Measurements from ENCODE around the gene NCK2.

NCK2 gene

GRCh38 chr2:105744909-105745853 is at the start of gene NCK2:
TSS of gene NCK2 (plus strand) at chr2:105744912. CDS start at chr2:105855064, 110,152 bp downstream.
- peak; percentile 22 for DNase-seq

GRCh38 chr2:105697781-105698449 is 46.8 kb upstream of the NCK2 start:
- no peak for DNase-seq

- no peak for DNase-seq
Measured at GRCh38 chr2:105698820-105699219, 45.9 kb upstream of the NCK2 start.

GRCh38 chr2:105701042-105701441 is 43.7 kb upstream of the NCK2 start:
- no peak for DNase-seq

GRCh38 chr2:105708697-105709096 is 36.0 kb upstream of the NCK2 start:
- DNase-seq: no peak

- DNase-seq: peak; percentile 3
Measured at GRCh38 chr2:105711394-105711793, 33.3 kb upstream of the NCK2 start.

- no peak for DNase-seq
Measured at GRCh38 chr2:105712166-105712915, 32.4 kb upstream of the NCK2 start.

GRCh38 chr2:105712981-105713596 is 31.6 kb upstream of the NCK2 start:
- DNase-seq: no peak

- DNase-seq: no peak
Measured at GRCh38 chr2:105714141-105714540, 30.6 kb upstream of the NCK2 start.

- no peak for DNase-seq
Measured at GRCh38 chr2:105718846-105719481, 25.7 kb upstream of the NCK2 start.

GRCh38 chr2:105721991-105722511 is 22.7 kb upstream of the NCK2 start:
- DNase-seq: no peak

GRCh38 chr2:105722726-105723297 is 21.9 kb upstream of the NCK2 start:
- DNase-seq: no peak

- DNase-seq: no peak
Measured at GRCh38 chr2:105723431-105723830, 21.3 kb upstream of the NCK2 start.

- DNase-seq: no peak
Measured at GRCh38 chr2:105725388-105725787, 19.3 kb upstream of the NCK2 start.

GRCh38 chr2:105730170-105730569 is 14.5 kb upstream of the NCK2 start:
- no peak for DNase-seq

GRCh38 chr2:105731511-105731910 is 13.2 kb upstream of the NCK2 start:
- no peak for DNase-seq

- no peak for DNase-seq
Measured at GRCh38 chr2:105732101-105732500, 12.6 kb upstream of the NCK2 start.

- DNase-seq: no peak
Measured at GRCh38 chr2:105732955-105733607, 11.6 kb upstream of the NCK2 start.

GRCh38 chr2:105733875-105734274 is 10.8 kb upstream of the NCK2 start:
- DNase-seq: no peak

- DNase-seq: no peak
Measured at GRCh38 chr2:105734762-105735538, 9.8 kb upstream of the NCK2 start.

Data from NCI-H1105 treated with DMSO at 0.1 percent for 48 hours (cell line).